Duodenal mucosa (tissue), 2 donors: ENCODE data around the gene TRMT10C.

Experiments used
- H3K27ac ChIP-seq: one replicate; pipeline ENCODE4 v1.7.0; 2013; ENCODE audit warnings: low read depth, low read length
- H3K27me3 ChIP-seq, 2 donors: one replicate each; pipeline ENCODE4 v1.7.0; 2013; ENCODE audit warnings: low read length in 2 of 2, control low read depth in 1 of 2; ENCODE audit not compliant: insufficient read depth in 2 of 2, control insufficient read depth in 1 of 2
- H3K36me3 ChIP-seq, 2 donors: one replicate each; pipeline ENCODE4 v1.7.0; 2013; ENCODE audit warnings: low read length in 2 of 2, control low read depth in 1 of 2; ENCODE audit not compliant: insufficient read depth in 2 of 2, control insufficient read depth in 1 of 2
- H3K4me1 ChIP-seq, 2 donors: one replicate each; pipeline ENCODE4 v1.7.0; 2013; ENCODE audit warnings: low read length in 2 of 2, control low read depth in 1 of 2; ENCODE audit not compliant: insufficient read depth in 2 of 2, control insufficient read depth in 1 of 2
- H3K4me3 ChIP-seq, 2 donors: one replicate each; pipeline ENCODE4 v1.7.0; 2013; ENCODE audit warnings: low read length in 2 of 2, low read depth in 1 of 2
- H3K9ac ChIP-seq, 2 donors: one replicate each; pipeline ENCODE4 v1.7.0; 2013; ENCODE audit warnings: low read length in 2 of 2, low read depth in 1 of 2
- H3K9me3 ChIP-seq, 2 donors: one replicate each; pipeline ENCODE4 v1.7.0; 2013; ENCODE audit warnings: low read length in 2 of 2, control low read depth in 1 of 2; ENCODE audit not compliant: control insufficient read depth in 1 of 2

Gene TRMT10C

GRCh38 chr3:101561630-101562328 is at the start of gene TRMT10C:
TSS of gene TRMT10C (plus strand) at chr3:101561868. CDS start at chr3:101564782, 2,914 bp downstream.
- H3K9me3 ChIP-seq: no peaks in the 10 kb centered on the region
- peak within 1 kb of the TSS; percentile 72 to 94 for H3K9ac ChIP-seq
- H3K27me3 ChIP-seq: no peaks in the 10 kb centered on the region
- H3K27ac ChIP-seq: peak within 1 kb of the TSS; percentile 81
- peaks cover 4 to 9% of the 10 kb centered on the region in 2 donors for H3K4me1 ChIP-seq
- H3K36me3 ChIP-seq: peaks cover 12 to 13% of the 10 kb centered on the region in 2 donors
- peak within 1 kb of the TSS; percentile 92 to 99 for H3K4me3 ChIP-seq

- no peaks in the 10 kb centered on the region for H3K9me3 ChIP-seq
- H3K4me3 ChIP-seq: peak overlapping the region; percentile 73 to 99
- no peaks in the 10 kb centered on the region for H3K27me3 ChIP-seq
- H3K27ac ChIP-seq: peak overlapping the region; percentile 80
- peak overlapping the region; percentile 77 to 97 for H3K9ac ChIP-seq
- H3K36me3 ChIP-seq: no peaks in the 10 kb centered on the region
- H3K4me1 ChIP-seq: no peaks in the 10 kb centered on the region
These were observed 49.3 kb upstream of the TRMT10C start for GRCh38 chr3:101512396-101512645.

GRCh38 chr3:101512646-101513418 is 48.8 kb upstream of the TRMT10C start, which contains the start of gene SENP7:
TSS of gene SENP7 (minus strand) at chr3:101513212. CDS start at chr3:101513130, 82 bp downstream.
- Histone ChIP-seq H3K4me1 (no peaks in the 10 kb centered on the region), H3K9ac (peak within 1 kb of the TSS; percentile 77 to 97), H3K27me3 (no peaks in the 10 kb centered on the region), H3K27ac (peak within 1 kb of the TSS; percentile 80), H3K4me3 (peak within 1 kb of the TSS; percentile 73 to 99), H3K9me3 (no peaks in the 10 kb centered on the region), H3K36me3 (no peaks in the 10 kb centered on the region)

GRCh38 chr3:101513419-101513986 is 48.2 kb upstream of the TRMT10C start:
- H3K4me3 ChIP-seq: peak overlapping the region; percentile 73 to 99
- no peaks in the 10 kb centered on the region for H3K36me3 ChIP-seq
- no peaks in the 10 kb centered on the region for H3K27me3 ChIP-seq
- H3K4me1 ChIP-seq: no peaks in the 10 kb centered on the region
- no peaks in the 10 kb centered on the region for H3K9me3 ChIP-seq
- H3K27ac ChIP-seq: peak overlapping the region; percentile 80
- H3K9ac ChIP-seq: peak overlapping the region; percentile 77 to 97

GRCh38 chr3:101518421-101518871 is 43.2 kb upstream of the TRMT10C start:
- Histone ChIP-seq H3K9ac (no peak overlapping the region), H3K4me1 (no peaks in the 10 kb centered on the region), H3K9me3 (no peaks in the 10 kb centered on the region), H3K27me3 (no peaks in the 10 kb centered on the region), H3K4me3 (no peak overlapping the region), H3K27ac (no peak overlapping the region), H3K36me3 (no peaks in the 10 kb centered on the region)

GRCh38 chr3:101519685-101520365 is 41.8 kb upstream of the TRMT10C start:
- no peaks in the 10 kb centered on the region for H3K4me1 ChIP-seq
- H3K36me3 ChIP-seq: no peaks in the 10 kb centered on the region
- no peaks in the 10 kb centered on the region for H3K27me3 ChIP-seq
- no peak overlapping the region for H3K9ac ChIP-seq
- no peak overlapping the region for H3K4me3 ChIP-seq
- H3K9me3 ChIP-seq: no peaks in the 10 kb centered on the region
- H3K27ac ChIP-seq: no peak overlapping the region

GRCh38 chr3:101521211-101521701 is 40.4 kb upstream of the TRMT10C start:
- Histone ChIP-seq H3K27ac (no peak overlapping the region), H3K4me1 (no peaks in the 10 kb centered on the region), H3K9ac (no peak overlapping the region), H3K36me3 (no peaks in the 10 kb centered on the region), H3K9me3 (no peaks in the 10 kb centered on the region), H3K4me3 (no peak overlapping the region), H3K27me3 (no peaks in the 10 kb centered on the region)

- H3K4me3 ChIP-seq: no peak overlapping the region
- no peak overlapping the region for H3K9ac ChIP-seq
- no peaks in the 10 kb centered on the region for H3K9me3 ChIP-seq
- no peaks in the 10 kb centered on the region for H3K4me1 ChIP-seq
- H3K27ac ChIP-seq: no peak overlapping the region
- no peaks in the 10 kb centered on the region for H3K27me3 ChIP-seq
- no peaks in the 10 kb centered on the region for H3K36me3 ChIP-seq
These were observed 34.2 kb upstream of the TRMT10C start for GRCh38 chr3:101527441-101527840.

- H3K27ac ChIP-seq: no peak overlapping the region
- H3K36me3 ChIP-seq: no peaks in the 10 kb centered on the region
- H3K9ac ChIP-seq: no peak overlapping the region
- no peaks in the 10 kb centered on the region for H3K4me1 ChIP-seq
- H3K4me3 ChIP-seq: no peak overlapping the region
- no peaks in the 10 kb centered on the region for H3K27me3 ChIP-seq
- H3K9me3 ChIP-seq: no peaks in the 10 kb centered on the region
These were observed 33.8 kb upstream of the TRMT10C start for GRCh38 chr3:101527906-101528305.
